ENCODE measurements around the gene ASB5.
"Not testable (repeated sequence)": the region's sequence is repeated elsewhere in the genome, so short reads cannot be mapped to it uniquely, and the experiment has no call there.

Gene ASB5

DNA sequence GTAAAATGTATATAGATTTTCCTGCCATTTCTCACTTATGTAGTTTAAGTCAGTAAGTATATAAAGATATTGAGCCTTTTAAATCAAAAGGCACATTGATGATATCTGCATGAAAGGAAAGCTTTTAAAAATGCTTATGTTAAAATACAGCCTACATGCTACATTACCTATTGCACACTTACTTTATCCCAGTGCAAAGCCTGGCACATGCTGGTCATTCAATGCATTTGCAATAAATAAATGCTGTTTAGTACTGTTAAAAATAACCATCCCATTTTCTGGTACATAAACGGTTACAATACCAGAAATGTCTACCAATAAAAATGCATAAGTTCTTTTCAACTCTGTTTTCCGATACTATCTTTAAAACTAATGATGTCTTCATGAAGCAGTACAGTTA lies 51.5 kb downstream of the ASB5 start:
- H3K36me3 Mint-ChIP-seq (ENCODE audit: low read depth): no peaks in the 10 kb centered on the region
- no peak for DNase-seq
- H3K4me1 Mint-ChIP-seq: no peaks in the 10 kb centered on the region

DNA sequence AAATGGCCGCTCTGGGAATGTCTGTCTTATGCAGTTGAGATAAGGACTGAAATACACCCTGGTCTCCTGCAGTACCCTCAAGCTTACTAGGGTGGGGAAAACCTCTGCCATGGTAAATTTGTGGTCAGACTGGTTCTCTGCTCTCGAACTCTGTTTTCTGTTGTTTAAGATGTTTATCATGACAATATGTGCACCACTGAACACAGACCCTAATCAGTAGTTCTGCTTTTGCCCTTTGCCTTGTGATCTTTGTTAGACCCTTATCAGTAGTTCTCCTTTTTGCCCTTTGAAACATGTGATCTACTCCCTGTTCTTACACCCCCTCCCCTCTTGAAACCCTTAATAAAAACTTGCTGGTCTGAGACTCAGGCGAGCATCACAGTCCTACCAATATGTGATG lies 56.7 kb downstream of the ASB5 start:
- not testable (repeated sequence) for H3K27ac Mint-ChIP-seq; DNase-seq; H3K4me1 Mint-ChIP-seq; H3K27me3 Mint-ChIP-seq (ENCODE audit: low read depth, poor library complexity); H3K4me3 Mint-ChIP-seq; H3K9me3 Mint-ChIP-seq; H3K36me3 Mint-ChIP-seq (ENCODE audit: low read depth)

More for the DNA sequence above, 51.5 kb downstream of the ASB5 start:
- Mint-ChIP-seq H3K9me3 (peaks cover 3% of the 10 kb centered on the region), H3K27me3 (ENCODE audit: low read depth, poor library complexity) (peaks cover under 1% of the 10 kb centered on the region), H3K4me3 (no peak overlapping the region), H3K27ac (no peak overlapping the region)
- TF ChIP-seq, protein P1, sequence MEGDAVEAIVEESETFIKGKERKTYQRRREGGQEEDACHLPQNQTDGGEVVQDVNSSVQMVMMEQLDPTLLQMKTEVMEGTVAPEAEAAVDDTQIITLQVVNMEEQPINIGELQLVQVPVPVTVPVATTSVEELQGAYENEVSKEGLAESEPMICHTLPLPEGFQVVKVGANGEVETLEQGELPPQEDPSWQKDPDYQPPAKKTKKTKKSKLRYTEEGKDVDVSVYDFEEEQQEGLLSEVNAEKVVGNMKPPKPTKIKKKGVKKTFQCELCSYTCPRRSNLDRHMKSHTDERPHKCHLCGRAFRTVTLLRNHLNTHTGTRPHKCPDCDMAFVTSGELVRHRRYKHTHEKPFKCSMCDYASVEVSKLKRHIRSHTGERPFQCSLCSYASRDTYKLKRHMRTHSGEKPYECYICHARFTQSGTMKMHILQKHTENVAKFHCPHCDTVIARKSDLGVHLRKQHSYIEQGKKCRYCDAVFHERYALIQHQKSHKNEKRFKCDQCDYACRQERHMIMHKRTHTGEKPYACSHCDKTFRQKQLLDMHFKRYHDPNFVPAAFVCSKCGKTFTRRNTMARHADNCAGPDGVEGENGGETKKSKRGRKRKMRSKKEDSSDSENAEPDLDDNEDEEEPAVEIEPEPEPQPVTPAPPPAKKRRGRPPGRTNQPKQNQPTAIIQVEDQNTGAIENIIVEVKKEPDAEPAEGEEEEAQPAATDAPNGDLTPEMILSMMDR (IDR thresholded peaks at IDR 0.05): no peak

DNA sequence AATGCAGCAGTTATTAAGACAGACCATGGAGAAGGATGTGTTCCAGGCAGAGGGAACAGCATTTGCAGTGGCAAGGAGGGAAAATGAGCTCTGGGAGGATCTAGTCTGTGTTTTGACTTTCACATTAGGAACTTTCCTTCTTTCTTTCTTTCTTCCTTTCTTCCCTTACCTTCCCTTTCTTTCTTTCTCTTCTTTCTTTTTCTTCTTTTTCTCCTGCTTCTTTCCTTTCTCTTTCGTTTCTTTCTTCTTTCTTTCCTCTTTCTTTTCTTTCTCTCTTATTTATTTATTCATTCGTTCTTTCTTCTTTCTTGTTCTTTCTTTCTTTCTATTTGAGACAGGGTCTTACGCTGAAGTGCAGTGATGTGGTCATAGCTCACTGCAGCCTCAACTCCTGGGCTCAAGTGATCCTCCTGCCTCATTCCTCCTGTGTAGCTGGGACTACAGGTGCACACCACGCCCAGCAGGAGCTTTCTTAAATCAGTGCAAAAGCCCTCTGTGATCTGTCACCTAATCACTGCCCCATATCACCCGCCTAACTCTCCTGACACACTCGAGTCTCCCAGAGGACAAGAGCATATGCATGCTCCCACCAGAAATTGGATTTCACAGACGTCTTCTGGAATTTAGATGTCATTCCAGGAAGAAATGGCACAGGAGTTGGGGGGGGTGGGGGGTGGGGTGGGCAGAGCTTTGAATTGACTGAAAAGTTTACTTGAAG lies 58.3 kb downstream of the ASB5 start:
- TF ChIP-seq, protein P1 (IDR thresholded peaks at IDR 0.05): no peak
- no peak overlapping the region for H3K4me3 Mint-ChIP-seq
- H3K27me3 Mint-ChIP-seq (ENCODE audit: low read depth, poor library complexity): peaks cover 5% of the 10 kb centered on the region
- no peaks in the 10 kb centered on the region for H3K36me3 Mint-ChIP-seq (ENCODE audit: low read depth)
- peaks cover 2% of the 10 kb centered on the region for H3K4me1 Mint-ChIP-seq
- peaks cover 6% of the 10 kb centered on the region for H3K9me3 Mint-ChIP-seq
- no peak for DNase-seq
- H3K27ac Mint-ChIP-seq: no peak overlapping the region

DNA sequence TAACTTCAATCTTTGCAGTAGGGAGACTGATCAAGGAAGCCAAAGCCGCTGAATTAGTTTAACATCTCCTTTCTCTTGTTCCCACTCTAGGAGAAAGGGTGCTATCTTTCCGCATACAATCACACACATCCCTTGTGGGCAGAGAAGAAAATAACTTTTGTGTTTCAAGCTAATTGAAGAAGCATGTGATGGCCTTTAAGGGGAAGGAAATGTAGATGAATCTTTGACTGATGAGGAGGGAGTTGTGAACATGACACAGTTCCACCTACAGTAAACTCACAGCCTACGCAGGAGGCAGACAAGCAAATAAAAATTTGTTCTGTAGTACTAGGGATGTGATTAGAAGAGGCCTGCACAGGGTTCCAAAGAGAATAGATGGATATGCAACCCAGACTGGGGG lies 58.9 kb downstream of the ASB5 start:
- Mint-ChIP-seq H3K9me3 (peaks cover 6% of the 10 kb centered on the region), H3K36me3 (ENCODE audit: low read depth) (no peaks in the 10 kb centered on the region), H3K27ac (no peak overlapping the region), H3K4me3 (no peak overlapping the region), H3K4me1 (peaks cover 8% of the 10 kb centered on the region), H3K27me3 (ENCODE audit: low read depth, poor library complexity) (peaks cover 5% of the 10 kb centered on the region)
- TF ChIP-seq, protein P1 (IDR thresholded peaks at IDR 0.05): no peak
- no peak for DNase-seq

DNA sequence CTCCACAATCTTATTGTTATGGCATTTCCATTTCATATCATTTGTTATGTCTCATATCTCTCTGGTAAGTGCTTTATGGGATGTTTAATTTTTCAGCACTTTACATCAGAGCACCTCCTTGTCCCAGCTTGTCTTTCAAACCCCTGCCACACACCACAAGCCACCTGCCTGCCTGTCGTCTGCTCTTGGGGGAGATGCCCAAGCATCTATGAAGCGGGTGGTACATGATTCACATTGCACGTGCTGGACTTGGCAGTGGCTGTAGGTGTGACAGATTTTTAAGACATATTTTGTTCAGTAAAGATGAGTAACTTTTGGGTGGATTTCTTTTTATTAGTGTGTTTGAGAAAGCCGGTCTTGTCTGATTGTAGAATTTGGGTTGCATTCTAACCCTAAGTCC lies 59.5 kb downstream of the ASB5 start:
- Mint-ChIP-seq H3K9me3 (peaks cover 6% of the 10 kb centered on the region), H3K36me3 (ENCODE audit: low read depth) (no peaks in the 10 kb centered on the region), H3K4me1 (peaks cover 10% of the 10 kb centered on the region), H3K4me3 (no peak overlapping the region), H3K27ac (no peak overlapping the region), H3K27me3 (ENCODE audit: low read depth, poor library complexity) (peaks cover 5% of the 10 kb centered on the region)
- TF ChIP-seq, protein P1 (IDR thresholded peaks at IDR 0.05): no peak
- DNase-seq: no peak

DNA sequence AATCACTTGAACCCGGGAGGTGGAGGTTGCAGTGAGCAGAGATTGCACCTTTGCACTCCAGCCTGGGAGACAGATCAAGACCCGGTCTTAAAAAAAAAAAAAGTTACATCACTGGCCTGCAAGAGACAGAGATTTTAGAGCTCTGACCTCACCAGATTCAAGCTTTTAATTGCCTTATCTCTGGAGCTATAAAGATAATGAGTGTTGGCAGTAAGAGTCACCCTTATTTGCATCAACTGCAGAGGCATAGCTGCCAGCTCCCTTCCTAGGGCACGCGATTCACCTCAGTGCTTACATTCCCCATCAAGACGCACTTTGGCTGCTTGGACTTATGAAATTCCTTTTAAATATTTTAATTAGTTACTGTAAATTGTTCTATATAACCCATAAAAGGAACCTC lies 61.2 kb downstream of the ASB5 start:
- no peak overlapping the region for H3K4me3 Mint-ChIP-seq
- peaks cover 5% of the 10 kb centered on the region for H3K27me3 Mint-ChIP-seq (ENCODE audit: low read depth, poor library complexity)
- H3K4me1 Mint-ChIP-seq: peaks cover 10% of the 10 kb centered on the region
- H3K9me3 Mint-ChIP-seq: peaks cover 6% of the 10 kb centered on the region
- TF ChIP-seq, protein P1 (IDR thresholded peaks at IDR 0.05): no peak
- no peak overlapping the region for H3K27ac Mint-ChIP-seq
- DNase-seq: no peak
- H3K36me3 Mint-ChIP-seq (ENCODE audit: low read depth): no peaks in the 10 kb centered on the region

Measured in nephron progenitor cell (in vitro differentiated cells).